Left lung (tissue), 14 donors: Measurements from ENCODE around the gene PDSS2. TPM values are rescaled to one million over a fixed set of nuclear protein-coding genes. Genes with fewer than 3 reads are reported as not detected.
A peak's percentile ranks its signal among the peaks of the same experiment; 100 is the strongest.

Source experiments
- ATAC-seq: fragments of 200-7000 bp; cut with Tn5 transposase; one replicate; pipeline ENCODE4 v1.9.1; 2020; ENCODE audit warnings: moderate library complexity
- DNase-seq, 4 donors: peaks; one replicate each; pipeline ENCODE4 v3.0.0-alpha.2; 2013 to 2020
- H3K27ac ChIP-seq, 2 donors: fragments of 200-600 bp; sonication (generic) in 1 of 2; one replicate each; pipeline versions ENCODE4 v1.5.0 to v1.8.0; 2020 to 2021
- H3K27me3 ChIP-seq, 2 donors: fragments of 200-600 bp; sonication (generic) in 1 of 2; one replicate each; pipeline versions ENCODE4 v1.5.0 to v1.8.0; 2020 to 2021
- H3K36me3 ChIP-seq, 2 donors: fragments of 200-600 bp; sonication (generic) in 1 of 2; one replicate each; pipeline versions ENCODE4 v1.5.0 to v1.8.0; 2020 to 2021
- H3K4me1 ChIP-seq, 2 donors: fragments of 200-600 bp; one replicate each; pipeline ENCODE4 v1.8.0; 2021
- H3K4me3 ChIP-seq, 2 donors: fragments of 200-600 bp; sonication (generic) in 1 of 2; one replicate each; pipeline versions ENCODE4 v1.5.0 to v1.8.0; 2020 to 2021; ENCODE audit warnings: mild to moderate bottlenecking in 1 of 2
- H3K9me3 ChIP-seq, 2 donors: fragments of 200-600 bp; sonication (generic) in 1 of 2; one replicate each; pipeline versions ENCODE4 v1.5.0 to v1.8.0; 2020 to 2021
- CTCF ChIP-seq, 2 donors: fragments of 200-600 bp; sonication (generic) in 1 of 2; IDR thresholded peaks; one replicate each; pipeline versions ENCODE4 v1.5.0 to v1.8.0; 2021; ENCODE audit warnings: antibody characterized with exemption in 2 of 2
- intact Hi-C, 2 donors: fragments of 100-400 bp; cut with DNase I; formaldehyde crosslinking; loops; one replicate each; pipeline versions ENCODE4 v1.11.2 to v1.14.2; 2022
- long read RNA-seq, 12 donors: library from polyadenylated mRNA in 2 of 12; unstranded in 2 of 12; transcript quantifications; one replicate each; pipeline ENCODE4 v2.0.0 and lab custom pipeline, GENCODE V29; 2019 to 2026
- polyA plus RNA-seq, 6 donors: library from polyadenylated mRNA; unstranded; fragments of 120-200 nt; gene quantifications; one replicate each; pipeline ENCODE4 v1.2.1, GENCODE V29; 2013; ENCODE audit not compliant: insufficient read length in 6 of 6
- total RNA-seq, 2 donors: library from RNA; stranded (reverse); fragmentation: NEBNext Ultra II Directional; extraction: Animal tissue kit (Norgen Biotek cat#: 25700); gene quantifications; one replicate each; pipeline ENCODE4 v1.2.1, GENCODE V29; 2021
- donor health status: DM: no; HTN: yes; CAD: no.
- donor health status: DM: no; HTN: no; CAD: no.

Gene PDSS2, protein sequence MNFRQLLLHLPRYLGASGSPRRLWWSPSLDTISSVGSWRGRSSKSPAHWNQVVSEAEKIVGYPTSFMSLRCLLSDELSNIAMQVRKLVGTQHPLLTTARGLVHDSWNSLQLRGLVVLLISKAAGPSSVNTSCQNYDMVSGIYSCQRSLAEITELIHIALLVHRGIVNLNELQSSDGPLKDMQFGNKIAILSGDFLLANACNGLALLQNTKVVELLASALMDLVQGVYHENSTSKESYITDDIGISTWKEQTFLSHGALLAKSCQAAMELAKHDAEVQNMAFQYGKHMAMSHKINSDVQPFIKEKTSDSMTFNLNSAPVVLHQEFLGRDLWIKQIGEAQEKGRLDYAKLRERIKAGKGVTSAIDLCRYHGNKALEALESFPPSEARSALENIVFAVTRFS
- total RNA-seq (10 to 100 TPM; 19.2 to 20.6 TPM), polyA plus RNA-seq (10 to 100 TPM; 13.9 to 17.5 (median 15.8) TPM)
- long read RNA-seq, donor 1, transcript PDSS2-201 (4 exons, 1,236 nt) = major isoform, 5 of 7 reads
- long read RNA-seq, donor 1, partial matches to known transcripts = 0 of 7 reads
- long read RNA-seq, donor 1, other reads (novel, unspliced or antisense) = 0 of 7 reads
- long read RNA-seq, donor 2, partial matches to known transcripts = 0 of 2 reads
- long read RNA-seq, donor 2, other reads (novel, unspliced or antisense) = 0 of 2 reads
- long read RNA-seq, donor 3, partial matches to known transcripts = 0 of 4 reads
- long read RNA-seq, donor 3, other reads (novel, unspliced or antisense) = 0 of 4 reads
- long read RNA-seq, donor 4, partial matches to known transcripts = 2 of 7 reads
- long read RNA-seq, donor 4, other reads (novel, unspliced or antisense) = 1 of 7 reads
- long read RNA-seq, donor 5, partial matches to known transcripts = 0 of 4 reads
- long read RNA-seq, donor 5, other reads (novel, unspliced or antisense) = 0 of 4 reads
- long read RNA-seq, donor 6, partial matches to known transcripts = 0 of 3 reads
- long read RNA-seq, donor 6, other reads (novel, unspliced or antisense) = 0 of 3 reads
- long read RNA-seq, donor 7, partial matches to known transcripts = 0 of 1 reads
- long read RNA-seq, donor 7, other reads (novel, unspliced or antisense) = 0 of 1 reads
- long read RNA-seq, donor 8 = 0 reads
- long read RNA-seq, donor 9 = 0 reads
- long read RNA-seq, donor 10, partial matches to known transcripts = 0 of 6 reads
- long read RNA-seq, donor 10, other reads (novel, unspliced or antisense) = 3 of 6 reads
- long read RNA-seq, donor 11, partial matches to known transcripts = 0 of 1 reads
- long read RNA-seq, donor 11, other reads (novel, unspliced or antisense) = 0 of 1 reads
- long read RNA-seq, donor 12, partial matches to known transcripts = 0 of 3 reads
- long read RNA-seq, donor 12, other reads (novel, unspliced or antisense) = 0 of 3 reads

DNA sequence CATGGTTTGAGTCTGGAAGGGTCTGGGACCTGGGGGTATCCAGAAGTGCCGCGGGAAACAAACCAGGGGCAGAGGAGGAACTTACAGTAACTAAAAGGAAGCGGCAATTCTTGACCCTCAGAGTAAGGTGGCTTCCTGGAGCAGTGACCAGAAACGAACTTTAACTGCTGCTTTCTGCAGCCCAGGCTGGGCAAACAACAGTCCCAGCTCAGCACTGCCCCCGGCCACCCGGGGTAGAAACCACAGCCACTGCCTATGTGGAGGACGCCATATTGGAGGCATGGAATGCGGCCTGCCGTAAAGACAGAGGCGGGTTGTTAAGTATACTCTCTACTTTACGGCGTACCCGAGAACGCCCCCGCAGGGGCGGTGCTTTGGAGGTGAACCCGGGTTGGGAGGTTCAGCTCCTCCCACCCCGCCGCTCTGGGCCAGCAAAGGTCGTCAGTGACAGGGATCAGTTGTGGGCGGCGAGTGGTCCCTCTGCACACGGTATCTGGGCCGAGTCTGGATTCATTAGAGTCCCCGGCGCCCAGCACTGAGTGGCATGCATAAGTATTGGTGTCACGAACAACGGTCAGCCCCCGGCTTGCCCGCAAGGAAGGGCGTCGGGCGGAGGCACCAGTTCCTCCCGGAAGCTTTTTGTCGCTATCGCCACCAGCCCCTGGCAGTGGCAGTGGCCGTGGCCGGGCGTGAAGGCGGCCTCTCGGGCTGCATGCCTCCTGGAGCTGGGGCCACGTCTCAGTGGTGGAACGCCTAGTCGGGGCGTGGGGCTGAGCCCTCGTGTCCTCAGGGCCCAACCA lies at the start of gene PDSS2:
PDSS2 (minus strand) TSS at position 282 of the 800 bp plus-strand sequence; CDS start at position 3, 279 bp downstream.
- ATAC-seq = peak; percentile 99
- Histone ChIP-seq H3K9me3 (no peaks in the 10 kb centered on the region), H3K27ac (peak within 1 kb of the TSS; percentile 90 to 97), H3K36me3 (no peaks in the 10 kb centered on the region), H3K4me3 (peak within 1 kb of the TSS; percentile 86 to 93), H3K27me3 (no peaks in the 10 kb centered on the region), H3K4me1 (peaks cover 0 to 12% of the 10 kb centered on the region in 2 donors)
- intact Hi-C loops = no loop called here
- DNase-seq = peak; percentile 92 to 99 (median 98)
- no peak for TF ChIP-seq CTCF (IDR thresholded peaks at IDR 0.05)

DNA sequence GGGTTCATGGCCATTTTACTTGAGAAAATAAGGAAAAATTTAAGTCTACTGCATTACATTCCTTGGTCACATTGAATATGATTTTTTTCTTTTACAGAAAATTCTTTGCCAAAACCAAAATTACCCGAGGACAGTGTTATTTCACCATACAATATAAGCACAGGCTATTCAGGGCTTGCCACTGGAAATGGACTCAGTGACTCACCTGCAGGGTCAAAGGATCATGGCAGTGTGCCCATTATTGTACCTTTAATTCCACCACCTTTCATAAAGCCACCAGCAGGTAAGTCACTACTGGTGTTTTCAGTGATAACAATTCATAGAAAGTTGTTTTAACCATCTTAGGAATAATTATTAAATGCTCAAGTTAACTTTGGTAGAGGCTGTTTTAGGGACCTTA lies 46.8 kb upstream of the PDSS2 start:
- Histone ChIP-seq H3K36me3 (no peaks in the 10 kb centered on the region), H3K4me3 (no peak overlapping the region), H3K27me3 (no peaks in the 10 kb centered on the region), H3K9me3 (no peaks in the 10 kb centered on the region), H3K27ac (no peak overlapping the region), H3K4me1 (no peaks in the 10 kb centered on the region)
- DNase-seq = no peak
- no peak for TF ChIP-seq CTCF (IDR thresholded peaks at IDR 0.05)
- ATAC-seq = no peak
- intact Hi-C loops = no loop called here

GRCh38 chr6:107504270-107505026 lies 45.1 kb upstream of the PDSS2 start:
- no peaks in the 10 kb centered on the region for H3K4me1 ChIP-seq
- no peak for TF ChIP-seq CTCF (IDR thresholded peaks at IDR 0.05)
- no peaks in the 10 kb centered on the region for H3K9me3 ChIP-seq
- no peaks in the 10 kb centered on the region for H3K36me3 ChIP-seq
- no peaks in the 10 kb centered on the region for H3K27me3 ChIP-seq
- intact Hi-C loops = no loop called here
- no peak overlapping the region for H3K4me3 ChIP-seq
- DNase-seq (no peak), ATAC-seq (no peak)
- no peak overlapping the region for H3K27ac ChIP-seq
